ENCODE measurements around the gene DDX19B.
"Not testable (repeated sequence)": the region's sequence is repeated elsewhere in the genome, so short reads cannot be mapped to it uniquely, and the experiment has no call there.

Gene DDX19B

DNA sequence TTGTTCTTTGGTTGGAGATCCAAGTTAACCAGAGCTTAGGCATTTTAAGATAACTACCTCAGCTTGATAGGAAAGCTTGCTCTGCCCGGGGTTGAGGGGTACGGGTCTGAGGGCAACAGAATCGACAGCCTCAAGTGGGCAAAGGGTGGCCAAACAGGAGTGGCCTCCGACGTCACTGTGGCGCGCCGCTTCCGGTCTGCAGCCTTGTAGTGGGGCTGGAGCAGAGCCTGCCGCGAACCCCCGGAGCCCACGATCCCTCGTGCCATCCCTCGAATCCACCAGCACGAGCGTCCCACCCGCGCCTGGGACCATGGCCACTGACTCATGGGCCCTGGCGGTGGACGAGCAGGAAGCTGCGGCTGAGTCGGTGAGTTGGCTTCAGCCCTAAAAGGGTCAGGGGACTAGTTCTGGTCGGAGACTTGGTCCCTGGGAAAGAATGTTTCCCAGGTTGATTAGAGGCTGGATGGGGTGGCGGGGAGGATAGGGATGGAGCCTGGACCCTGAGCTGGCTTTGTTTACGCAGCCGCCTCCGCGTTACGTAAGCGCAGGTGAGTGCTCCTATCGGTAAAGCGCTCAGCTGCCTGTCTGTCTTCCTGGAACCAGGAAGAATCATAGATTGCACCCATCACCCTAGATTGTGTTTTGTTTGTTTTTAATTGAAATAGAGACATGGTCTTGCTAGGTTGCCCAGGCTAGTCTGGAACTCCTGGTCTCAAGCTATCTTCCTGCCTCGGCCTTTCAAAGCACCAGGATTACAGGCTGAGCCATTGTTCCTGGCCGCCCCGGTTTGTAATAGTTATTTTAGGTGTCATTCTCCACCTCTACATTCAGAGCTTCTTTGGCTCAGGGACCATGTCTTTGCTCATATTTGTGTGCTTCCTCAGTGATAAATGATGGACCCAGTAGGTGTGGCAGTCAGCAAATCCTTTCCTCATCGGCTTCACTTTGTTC, at the start of gene DDX19B:
Gene DDX19B (plus strand): TSS at position 199 of the 951 bp plus-strand sequence. CDS start 112 bp downstream, at position 311.
- peak in 3 of 4 experiments; percentile 33 to 43 (median 41) for DNase-seq (ENCODE audit: low read depth in 4 of 4, low spot score in 1 of 4)

DNA sequence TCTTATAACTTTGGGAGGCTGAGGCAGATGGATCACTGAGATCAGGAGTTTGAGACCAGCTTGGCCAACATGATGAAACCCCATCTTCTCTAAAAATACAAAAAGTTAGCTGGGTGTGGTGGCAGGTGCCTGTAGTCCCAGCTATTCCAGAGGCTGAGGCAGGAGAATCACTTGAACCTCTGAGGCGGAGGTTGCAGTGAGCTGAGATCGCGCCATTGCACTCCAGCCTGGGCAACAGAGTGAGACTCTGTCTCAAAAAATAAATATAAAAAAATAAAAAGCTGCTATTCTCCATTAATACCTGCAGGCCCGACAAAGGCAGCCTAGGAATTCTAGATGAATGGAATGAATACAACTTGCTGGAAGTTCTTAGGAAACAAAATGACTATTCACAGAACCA, 49.3 kb upstream of the DDX19B start:
- DNase-seq (ENCODE audit: low read depth in 4 of 4, low spot score in 1 of 4) = not testable (repeated sequence)

DNA sequence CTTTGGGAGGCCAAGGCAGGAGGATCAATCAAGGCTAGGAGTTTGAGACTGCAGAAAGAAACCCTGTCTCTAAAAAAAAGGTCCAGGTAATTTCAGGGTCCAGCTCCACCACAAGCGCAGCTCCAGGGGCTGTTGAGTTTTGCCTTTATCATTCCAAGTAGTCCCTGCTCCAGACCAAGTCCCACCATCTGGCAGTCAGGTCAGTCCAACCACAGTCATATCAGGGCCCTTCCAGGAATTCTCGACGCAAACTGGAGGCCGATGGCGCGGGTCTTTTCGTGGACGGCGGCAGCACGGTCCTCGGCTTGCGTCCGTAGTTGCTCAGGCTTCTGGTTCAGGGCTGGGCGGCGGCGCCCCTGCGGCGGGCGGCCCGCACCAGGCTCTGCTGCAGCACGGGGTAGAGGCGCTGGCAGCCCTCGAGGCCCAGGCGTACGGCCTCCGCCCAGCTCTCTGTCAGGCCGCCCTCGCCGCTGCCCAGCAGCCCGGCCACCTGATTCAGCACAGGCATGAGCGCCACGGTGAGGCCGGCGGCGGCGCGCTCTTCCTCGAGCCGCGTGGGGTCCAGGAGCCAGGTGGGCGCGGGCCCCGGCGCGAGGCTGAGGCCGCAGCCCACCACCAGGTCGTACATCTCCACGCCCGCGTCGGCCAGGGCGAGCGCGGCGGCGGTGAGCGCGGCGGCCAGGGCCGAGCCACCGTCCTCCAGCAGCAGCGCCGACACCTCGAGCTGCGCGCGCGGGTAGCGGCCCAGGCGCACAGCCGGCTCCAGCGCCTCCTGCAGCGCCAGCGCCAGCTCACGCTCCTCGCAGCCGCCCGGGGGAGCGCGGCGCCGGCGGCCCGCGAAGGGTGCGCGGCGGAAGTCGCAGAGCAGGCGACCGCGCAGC, 48.0 kb upstream of the DDX19B start:
- DNase-seq (ENCODE audit: low read depth in 4 of 4, low spot score in 1 of 4) = peak in 3 of 4 experiments; percentile 11 to 20 (median 14)

DNA sequence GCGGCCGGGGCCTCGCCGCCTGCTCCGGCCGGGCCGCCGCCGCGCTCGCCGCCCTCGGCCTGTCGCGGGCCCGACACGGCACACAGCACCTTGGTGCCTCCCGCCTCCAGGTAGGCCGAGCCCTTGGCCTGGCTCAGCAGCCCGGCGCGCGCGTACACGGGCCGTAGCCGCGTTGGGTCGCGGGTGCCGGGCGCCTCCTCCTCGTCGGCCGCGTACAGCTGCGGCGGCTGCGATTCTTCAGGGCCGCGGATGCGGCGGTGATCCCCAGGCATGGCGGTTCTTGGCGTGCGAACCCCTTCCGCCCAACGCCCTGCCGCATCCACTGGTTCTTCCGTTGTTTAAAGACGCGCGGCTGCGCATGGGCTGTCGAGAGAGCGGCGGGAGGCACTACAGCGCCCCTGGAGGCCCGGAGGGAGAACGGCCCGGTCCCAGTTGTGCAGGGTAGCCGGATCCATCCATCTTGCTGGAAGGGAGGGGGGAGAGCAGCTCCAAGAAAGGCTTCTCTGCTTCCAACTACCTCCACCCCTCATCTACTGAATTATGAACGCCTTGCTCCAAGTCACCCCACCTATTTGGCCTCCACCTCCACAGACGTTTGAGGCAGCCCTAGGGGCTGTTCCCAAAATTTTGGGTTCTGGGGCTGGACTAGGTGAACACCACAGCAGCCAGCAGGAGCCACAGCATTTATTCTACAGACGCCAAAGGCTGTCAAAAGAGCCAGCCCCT, 47.2 kb upstream of the DDX19B start, which contains the start of gene EXOSC6:
Gene EXOSC6 (minus strand): TSS at position 312 of the 726 bp plus-strand sequence. CDS start 40 bp downstream, at position 272.
- DNase-seq (ENCODE audit: low read depth in 4 of 4, low spot score in 1 of 4) = peak; percentile 74 to 88 (median 86)

DNA sequence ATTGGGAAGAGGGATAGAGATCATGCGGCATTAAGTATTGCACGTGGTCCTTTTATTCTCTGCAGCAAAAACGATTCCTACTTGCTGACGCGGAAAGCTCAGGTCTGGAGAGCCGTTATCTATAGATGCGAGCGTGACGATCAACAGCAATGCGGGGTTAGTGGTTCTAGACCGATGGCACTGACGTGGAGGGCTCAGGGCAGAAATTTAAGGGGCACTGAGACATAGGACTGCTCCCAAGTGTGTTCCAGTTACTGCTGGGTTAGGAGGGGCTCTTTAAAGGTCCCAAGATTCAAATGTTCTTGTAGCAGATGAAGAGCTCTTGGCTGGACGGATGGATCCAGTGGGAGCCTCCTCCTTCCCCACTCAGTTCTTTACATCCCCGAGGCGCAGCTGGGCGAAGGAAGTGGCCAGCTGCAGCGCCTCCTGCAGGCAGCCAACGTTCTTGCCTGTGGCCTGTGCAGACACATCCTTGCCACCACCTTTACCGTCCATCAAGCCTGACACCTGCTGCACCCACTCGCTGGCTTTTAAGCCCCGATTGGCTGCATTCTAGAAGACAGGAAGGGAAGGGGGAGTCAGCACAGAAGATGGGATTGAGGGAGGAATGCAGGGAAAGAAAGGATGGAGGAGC, 46.5 kb upstream of the DDX19B start:
- no peak for DNase-seq (ENCODE audit: low read depth in 4 of 4, low spot score in 1 of 4)

DNA sequence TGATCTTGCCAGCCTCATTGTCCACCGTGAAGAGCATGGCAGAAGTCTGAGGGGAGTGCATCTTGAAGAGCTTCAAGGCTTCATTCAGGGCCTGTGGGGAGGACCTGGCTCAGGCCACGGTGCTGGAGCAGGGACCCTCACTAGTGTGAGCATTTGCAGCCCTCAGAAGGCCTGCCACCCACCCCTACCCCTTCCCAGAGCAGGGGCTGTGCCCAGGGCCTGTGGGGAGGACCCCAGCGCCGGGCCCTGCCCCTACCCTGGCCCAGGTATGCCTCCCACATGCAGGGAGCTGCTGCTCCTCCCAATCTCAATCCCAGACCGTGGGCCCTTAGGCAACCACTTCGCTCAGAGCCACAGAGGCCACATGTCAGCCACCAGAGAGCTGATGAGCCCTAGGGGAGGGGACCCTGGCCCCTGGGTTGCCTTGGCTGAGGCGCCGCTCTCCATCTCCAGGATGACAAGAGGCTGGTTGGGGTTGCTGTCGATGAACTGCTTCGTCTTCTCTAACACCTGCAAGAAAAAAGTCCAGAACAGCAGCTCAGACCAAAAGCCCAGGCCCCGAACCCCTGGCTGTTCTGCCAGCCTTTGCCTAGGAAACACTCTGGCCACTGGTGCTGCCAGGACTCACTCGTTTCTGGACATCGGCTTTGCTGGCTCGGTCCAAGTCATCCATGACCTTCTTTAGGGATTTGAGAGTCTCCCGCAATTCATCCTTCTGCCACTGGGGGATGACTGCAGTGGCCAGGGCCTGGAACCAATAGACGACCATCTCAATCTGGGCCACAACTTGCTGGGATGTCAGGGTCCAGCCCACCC, 45.5 kb upstream of the DDX19B start:
- peak in 1 of 4 experiments; percentile 16 for DNase-seq (ENCODE audit: low read depth in 4 of 4, low spot score in 1 of 4)

DNA sequence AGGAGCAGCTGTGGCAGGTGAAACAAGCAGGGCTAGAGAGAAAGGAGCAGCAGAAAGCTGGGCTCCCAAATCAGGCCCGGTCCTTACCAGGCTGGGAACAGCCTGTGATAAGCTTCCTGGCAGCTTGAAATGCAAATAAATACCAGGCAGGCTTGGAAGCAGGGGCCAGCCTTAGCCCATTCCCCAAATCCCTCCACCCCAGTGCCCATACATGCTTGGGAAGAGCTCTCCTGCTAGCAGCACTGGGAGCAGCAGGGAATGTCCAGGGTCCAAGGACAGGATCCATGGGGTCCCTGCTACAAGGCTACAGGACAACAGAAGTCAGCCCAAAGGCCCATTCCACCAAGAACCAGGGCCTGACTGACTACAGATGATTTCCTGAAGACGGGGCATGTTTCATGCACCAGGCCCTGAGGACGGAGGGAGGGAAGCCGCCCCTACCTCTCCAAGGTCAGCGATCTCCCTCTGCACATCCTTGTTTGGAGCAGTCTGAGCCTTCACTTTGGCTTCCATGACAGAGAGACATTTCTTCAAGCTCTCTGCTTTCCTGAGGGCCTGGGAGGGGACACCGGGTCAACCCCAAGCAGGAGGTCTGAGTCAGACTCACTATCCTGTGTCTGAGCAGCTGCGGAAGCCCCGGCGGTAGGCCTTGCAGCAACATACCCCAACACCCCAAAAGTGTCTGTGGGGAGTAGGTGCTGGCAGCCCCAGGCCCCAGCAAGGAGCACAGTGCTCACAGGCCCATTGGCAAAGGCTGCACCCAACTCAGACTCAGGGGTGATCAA, 44.6 kb upstream of the DDX19B start:
- DNase-seq (ENCODE audit: low read depth in 4 of 4, low spot score in 1 of 4) = no peak

DNA sequence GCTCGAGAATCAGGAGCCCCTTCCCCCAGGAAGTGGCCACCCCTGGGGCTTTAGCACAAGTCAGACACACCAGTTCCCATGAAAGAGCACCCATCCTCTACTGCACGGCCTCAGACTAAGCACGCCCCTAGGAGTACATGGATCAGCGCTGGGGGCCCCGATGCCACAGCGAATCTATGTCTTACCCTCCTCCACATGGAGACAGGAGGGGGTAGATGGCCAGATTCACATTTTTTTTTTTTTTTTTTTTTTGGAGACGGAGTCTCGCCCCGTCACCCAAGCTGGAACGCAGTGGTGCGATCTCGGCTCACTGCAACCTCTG, 44.1 kb upstream of the DDX19B start:
- DNase-seq (ENCODE audit: low read depth in 4 of 4, low spot score in 1 of 4) = no peak

DNA sequence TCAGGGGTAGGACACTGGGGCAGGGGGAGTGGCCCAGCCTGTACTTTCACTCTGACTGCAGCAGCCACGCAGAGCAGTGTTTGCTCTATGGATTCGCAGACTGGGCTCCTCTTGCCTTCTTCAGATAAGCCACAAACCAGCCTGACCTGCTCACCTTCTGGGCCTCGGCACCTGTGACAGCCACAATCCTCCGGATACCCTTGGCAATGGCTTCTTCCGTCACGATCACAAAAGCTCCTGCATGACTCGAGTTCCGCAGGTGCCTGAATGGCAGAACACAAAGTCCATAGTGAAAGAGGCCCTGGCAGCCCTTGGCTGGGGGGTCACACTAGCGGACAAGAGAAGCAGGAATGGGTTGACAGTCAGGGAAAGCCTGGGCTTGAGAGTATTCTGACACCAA, 43.4 kb upstream of the DDX19B start:
- no peak for DNase-seq (ENCODE audit: low read depth in 4 of 4, low spot score in 1 of 4)

DNA sequence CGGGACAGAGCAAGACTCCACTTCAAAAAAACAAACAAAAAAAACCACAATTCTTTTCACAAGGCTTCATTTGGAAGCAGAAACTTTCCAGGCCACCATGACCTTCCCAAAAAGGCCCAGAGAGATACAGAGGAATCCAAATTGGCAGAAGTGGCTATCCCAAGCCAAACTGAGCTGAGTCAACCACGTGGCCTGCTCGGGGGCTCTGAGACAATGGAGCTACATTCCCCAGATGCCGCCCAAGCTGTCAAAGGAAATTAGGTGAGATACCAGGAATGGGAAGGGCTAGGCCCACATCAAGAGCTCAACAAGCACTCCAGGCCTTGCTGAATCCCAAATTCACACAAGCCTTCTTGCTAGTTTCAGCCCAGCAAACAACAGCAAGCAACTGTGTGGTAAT, 41.6 kb upstream of the DDX19B start:
- DNase-seq (ENCODE audit: low read depth in 4 of 4, low spot score in 1 of 4) = no peak

DNA sequence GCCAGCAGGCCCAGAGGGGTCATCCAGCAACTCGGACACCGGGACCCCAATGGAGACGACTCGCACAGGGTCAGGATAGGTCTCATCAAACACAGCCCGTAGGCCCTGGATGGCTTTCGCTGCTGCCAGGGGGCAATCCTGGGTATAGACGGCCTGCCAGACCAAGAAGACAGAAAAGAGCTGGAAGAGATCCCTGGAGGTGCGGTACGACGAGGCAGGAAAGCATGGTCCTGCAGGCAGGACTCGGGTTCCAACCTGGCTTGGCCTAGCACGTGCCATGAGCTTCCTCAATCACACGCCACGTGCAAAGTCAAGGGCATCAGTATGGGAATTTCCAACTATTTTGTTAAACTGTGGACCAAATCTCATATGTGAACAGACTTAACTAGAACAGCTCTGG, 40.9 kb upstream of the DDX19B start:
- no peak for DNase-seq (ENCODE audit: low read depth in 4 of 4, low spot score in 1 of 4)

DNA sequence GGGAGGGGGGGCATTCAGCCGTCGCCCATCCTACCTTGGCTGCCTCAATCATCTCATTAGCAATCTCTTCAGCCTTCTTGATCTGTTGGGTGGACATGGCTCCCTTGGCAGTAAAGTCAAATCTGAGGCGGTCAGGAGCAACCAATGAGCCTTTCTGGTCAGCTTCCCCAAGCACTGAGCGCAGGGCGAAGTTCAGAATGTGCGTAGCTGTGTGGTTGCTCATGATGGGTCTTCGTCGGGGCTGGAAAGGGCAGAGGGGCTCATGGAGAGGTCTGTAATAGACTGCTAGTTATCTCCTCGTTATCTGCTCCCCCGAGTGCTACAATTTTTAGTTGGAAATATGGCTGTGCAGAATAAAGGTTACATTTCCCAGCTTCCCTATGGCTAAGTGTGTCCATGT, 40.0 kb upstream of the DDX19B start:
- no peak for DNase-seq (ENCODE audit: low read depth in 4 of 4, low spot score in 1 of 4)

DNA sequence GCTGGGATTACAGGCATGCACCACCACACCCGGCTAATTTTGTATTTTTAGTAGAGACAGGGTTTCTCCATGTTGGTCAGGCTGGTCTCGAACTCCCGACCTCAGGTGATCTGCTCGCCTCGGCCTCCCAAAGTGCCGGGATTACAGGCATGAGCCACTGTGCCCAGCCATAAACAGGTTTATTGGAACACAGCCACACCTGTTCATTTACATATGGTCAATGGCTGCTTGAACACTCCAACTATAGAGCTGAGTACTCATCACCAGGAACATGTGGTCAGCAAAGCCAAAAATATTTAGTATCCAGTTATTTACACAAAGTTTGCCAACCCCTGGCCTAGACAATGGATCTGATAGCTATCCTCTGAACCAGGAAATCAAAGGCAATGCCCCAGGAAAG, 39.1 kb upstream of the DDX19B start:
- not testable (repeated sequence) for DNase-seq (ENCODE audit: low read depth in 4 of 4, low spot score in 1 of 4)

DNA sequence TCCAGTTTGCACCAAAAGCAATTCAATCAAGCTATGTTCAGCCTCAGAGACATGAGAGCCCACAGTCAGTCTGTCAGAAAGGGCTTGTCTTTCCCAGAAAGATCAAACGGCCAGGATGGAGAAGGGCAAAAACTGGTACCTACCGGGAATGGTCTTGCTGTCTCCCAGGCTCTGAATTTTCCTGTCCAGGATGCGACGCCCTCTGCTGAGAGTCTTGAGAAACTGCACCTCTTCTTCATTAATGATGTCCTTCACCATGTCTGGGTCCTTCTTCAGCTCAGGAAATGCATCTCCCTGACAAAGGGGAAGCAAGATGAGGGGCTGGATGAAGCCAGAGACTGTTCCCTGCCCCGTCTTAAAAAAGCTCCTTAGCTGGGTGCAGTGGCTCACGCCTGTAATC, 31.5 kb upstream of the DDX19B start:
- no peak for DNase-seq (ENCODE audit: low read depth in 4 of 4, low spot score in 1 of 4)

DNA sequence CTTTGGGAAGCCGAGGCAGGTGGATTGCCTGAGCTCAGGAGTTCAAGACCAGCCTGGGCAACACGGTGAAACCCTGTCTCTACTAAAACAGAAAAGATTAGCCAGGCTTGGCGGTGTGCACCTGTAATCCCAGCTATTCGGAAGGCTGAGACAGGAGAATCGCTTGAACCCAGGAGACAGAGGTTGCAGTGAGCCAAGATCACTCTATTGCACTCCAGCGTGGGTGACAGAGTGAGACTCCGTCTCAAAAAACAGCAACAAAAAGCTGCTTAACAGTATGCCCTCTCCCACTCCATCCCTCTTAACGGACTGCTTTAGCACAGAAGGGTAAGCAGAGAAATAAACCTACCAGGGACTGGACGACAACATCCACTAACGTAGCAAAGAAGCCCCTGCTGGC, 31.1 kb upstream of the DDX19B start:
- DNase-seq (ENCODE audit: low read depth in 4 of 4, low spot score in 1 of 4) = not testable (repeated sequence)

DNA sequence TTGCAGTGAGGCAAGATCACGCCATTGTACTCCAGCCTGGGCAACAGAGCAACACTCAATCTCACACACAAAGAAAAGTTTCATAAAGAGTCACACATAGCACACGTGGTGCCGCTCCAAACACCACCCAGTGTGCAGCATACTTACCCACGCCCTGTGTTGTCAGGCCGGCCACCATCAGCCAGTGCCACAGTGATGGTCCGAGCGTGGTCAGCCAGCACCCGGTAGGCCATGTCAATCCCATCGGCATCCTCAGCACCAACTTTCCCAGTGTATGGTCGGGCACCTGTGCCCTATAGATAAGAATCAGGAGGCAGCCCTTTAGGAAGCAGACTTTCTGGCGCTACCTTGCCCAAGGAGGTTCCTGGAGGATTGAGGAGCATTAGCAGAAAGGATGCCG, 29.5 kb upstream of the DDX19B start:
- DNase-seq (ENCODE audit: low read depth in 4 of 4, low spot score in 1 of 4) = no peak

DNA sequence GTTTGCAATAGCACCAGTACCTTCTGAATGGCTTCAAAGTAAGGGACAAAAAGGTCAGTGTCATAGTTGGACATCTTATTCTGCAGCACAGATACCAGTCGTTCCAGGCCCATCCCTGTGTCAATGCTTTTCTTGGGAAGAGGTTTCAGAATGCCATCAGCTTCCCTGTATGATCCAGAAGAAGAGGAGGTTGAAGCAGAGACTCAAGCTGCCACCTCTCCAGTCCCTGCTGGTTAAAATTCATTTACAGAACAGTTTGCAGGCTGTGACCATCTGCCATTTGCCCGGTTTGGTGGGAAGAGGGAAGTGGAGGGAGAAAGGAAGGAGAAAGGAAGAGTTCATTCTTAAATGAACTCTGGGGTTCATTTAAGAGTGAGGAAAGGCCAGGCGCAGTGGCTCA, 28.8 kb upstream of the DDX19B start:
- no peak for DNase-seq (ENCODE audit: low read depth in 4 of 4, low spot score in 1 of 4)

DNA sequence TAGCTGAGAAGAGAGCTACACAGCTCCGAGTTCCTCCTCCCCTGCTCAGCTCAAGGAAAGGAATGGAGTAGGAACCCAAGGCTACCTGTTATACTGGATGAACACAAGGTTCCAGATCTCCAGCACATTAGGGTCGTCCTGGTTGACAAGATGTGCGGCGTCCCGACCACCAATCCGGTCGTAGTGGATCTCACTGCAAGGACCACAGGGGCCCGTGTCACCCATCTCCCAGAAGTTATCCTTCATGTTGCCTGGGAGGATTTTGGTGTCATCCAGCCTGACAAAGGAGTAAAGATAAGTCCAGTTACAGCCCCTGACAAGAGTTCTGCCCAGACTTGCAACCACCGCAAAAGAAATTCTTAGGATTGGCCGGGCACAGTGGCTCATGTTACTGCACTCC, 27.3 kb upstream of the DDX19B start:
- DNase-seq (ENCODE audit: low read depth in 4 of 4, low spot score in 1 of 4) = no peak

DNA sequence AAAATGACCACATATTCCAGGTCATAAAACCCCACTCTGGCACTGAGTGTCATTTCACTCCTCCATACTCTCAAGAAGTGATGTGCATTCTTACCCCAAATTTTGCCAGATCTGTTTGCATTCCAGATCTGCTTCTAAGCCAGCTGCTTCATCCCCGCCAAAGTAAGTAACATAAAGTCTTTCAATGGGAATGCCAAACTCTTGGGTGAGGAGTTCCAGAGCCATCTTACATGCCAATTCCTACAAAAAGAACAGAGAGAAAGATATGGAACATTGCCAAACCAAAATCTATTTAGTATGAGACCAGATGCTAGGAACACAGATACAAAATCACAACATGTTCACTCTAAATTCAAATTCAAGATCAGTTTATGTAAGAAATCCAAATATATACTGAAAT, 22.6 kb upstream of the DDX19B start:
- DNase-seq (ENCODE audit: low read depth in 4 of 4, low spot score in 1 of 4) = no peak
